ENCODE data around the gene NAV3.

The NAV3 gene

DNA sequence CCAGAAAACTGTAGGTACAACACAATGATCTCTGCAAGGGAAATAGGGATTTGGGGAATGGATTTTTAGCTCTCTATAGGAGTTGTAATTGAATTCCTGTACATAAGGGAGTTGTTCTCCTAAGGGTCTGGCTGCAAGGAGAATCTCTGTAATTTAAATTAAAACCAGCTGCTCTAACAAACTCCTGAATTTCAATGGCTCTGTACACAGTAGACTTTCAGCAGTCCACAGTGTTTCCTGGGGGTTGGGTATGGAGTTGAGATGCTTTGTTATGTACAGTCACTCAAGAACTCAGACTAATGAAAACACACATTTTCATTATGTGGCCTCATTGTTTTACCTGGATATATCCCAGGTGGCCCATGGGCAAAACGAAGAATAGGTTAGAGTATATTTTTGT is 93.2 kb downstream of the NAV3 start:
- no peak overlapping the region for H3K4me3 ChIP-seq (ENCODE audit: low read length)
- no peak overlapping the region for H3K27ac ChIP-seq (ENCODE audit: low read length)

DNA sequence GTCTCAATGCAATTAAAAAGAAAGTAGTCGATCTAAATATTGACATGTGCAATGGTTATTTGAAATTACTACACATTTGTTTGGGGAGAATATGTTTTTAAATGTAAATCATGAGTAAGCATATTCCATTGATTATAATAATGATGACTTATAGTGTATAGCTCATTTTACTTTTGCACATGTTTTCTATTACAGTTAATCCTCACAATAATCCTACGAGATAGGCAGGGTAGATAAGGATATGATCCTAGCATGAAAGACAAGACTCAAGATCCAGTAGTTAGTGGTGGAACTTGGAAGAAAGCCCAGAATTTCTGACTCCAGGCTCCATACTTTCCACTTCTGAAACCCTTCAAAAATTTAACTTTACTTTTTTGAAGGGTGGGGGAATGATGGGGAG is 94.0 kb downstream of the NAV3 start:
- Histone ChIP-seq H3K4me3 (ENCODE audit: low read length) (no peak overlapping the region), H3K9ac (ENCODE audit: low read length) (no peak overlapping the region), H4K20me1 (ENCODE audit: insufficient read depth, low read length) (no peaks in the 10 kb centered on the region), H3K4me1 (ENCODE audit: low read length) (peaks cover 2% of the 10 kb centered on the region; the same call in 1 of the 2 replicates), H3K36me3 (replicated peaks; ENCODE audit: low read depth, low read length) (no peaks in the 10 kb centered on the region), H2AFZ (ENCODE audit: low read depth, low read length) (no peak overlapping the region), H3K4me2 (ENCODE audit: low read length) (no peak overlapping the region), H3K27me3 (ENCODE audit: low read depth, low read length) (0 out of 2 replicates have a peak, but pooled peaks cover 3% of the 10 kb centered on the region), H3K79me2 (ENCODE audit: low read length) (no peaks in the 10 kb centered on the region), H3K27ac (ENCODE audit: low read length) (no peak overlapping the region), H3K9me3 (ENCODE audit: insufficient read depth, low read length) (no peaks in the 10 kb centered on the region)
- TF ChIP-seq CTCF (IDR thresholded peaks at IDR 0.05; ENCODE audit: low read depth, low read length) (no peak), EZH2phosphoT487 (IDR thresholded peaks at IDR 0.05; ENCODE audit: low read depth) (no peak)

More for the DNA sequence above, 93.2 kb downstream of the NAV3 start:
- no peaks in the 10 kb centered on the region for H3K79me2 ChIP-seq (ENCODE audit: low read length)
- H3K9ac ChIP-seq (ENCODE audit: low read length) = no peak overlapping the region
- H3K36me3 ChIP-seq (replicated peaks; ENCODE audit: low read depth, low read length) = no peaks in the 10 kb centered on the region
- TF ChIP-seq EZH2phosphoT487 (IDR thresholded peaks at IDR 0.05; ENCODE audit: low read depth) = no peak
- no peak for TF ChIP-seq CTCF (IDR thresholded peaks at IDR 0.05; ENCODE audit: low read depth, low read length)
- H3K4me1 ChIP-seq (ENCODE audit: low read length) = peaks cover 2% of the 10 kb centered on the region; the same call in 1 of the 2 replicates
- no peak overlapping the region for H3K4me2 ChIP-seq (ENCODE audit: low read length)
- no peaks in the 10 kb centered on the region for H4K20me1 ChIP-seq (ENCODE audit: insufficient read depth, low read length)
- H3K9me3 ChIP-seq (ENCODE audit: insufficient read depth, low read length) = no peaks in the 10 kb centered on the region
- 0 out of 2 replicates have a peak, but pooled peaks cover 3% of the 10 kb centered on the region for H3K27me3 ChIP-seq (ENCODE audit: low read depth, low read length)
- H2AFZ ChIP-seq (ENCODE audit: low read depth, low read length) = no peak overlapping the region

DNA sequence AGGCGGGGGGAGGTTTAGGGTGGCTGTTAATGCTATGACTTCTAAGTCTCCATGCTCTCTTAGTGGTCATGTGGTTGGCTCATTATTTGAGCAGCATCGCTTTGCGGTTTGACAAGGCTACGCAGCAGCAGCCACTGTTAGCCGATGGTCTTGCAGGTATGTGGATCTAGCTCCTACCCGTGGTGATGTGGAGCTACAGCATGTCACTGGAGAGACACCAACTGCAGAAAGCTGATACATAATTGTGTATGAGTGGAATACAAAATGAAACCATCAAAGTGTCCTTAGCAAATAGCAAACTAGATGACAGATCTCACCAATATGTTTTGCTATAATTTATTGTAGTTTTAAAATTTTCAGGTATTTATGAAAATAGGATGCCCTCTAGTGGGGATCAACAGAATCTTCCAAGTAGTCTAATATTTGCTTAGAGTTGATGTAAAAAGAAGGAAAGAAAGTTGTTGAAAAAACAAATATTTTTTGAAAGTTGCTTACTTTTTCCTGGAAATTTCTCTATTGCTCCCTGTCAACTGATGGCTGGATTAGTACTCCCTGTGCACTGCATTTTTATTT is 94.9 kb downstream of the NAV3 start:
- H4K20me1 ChIP-seq (ENCODE audit: insufficient read depth, low read length) = no peaks in the 10 kb centered on the region
- H3K4me2 ChIP-seq (ENCODE audit: low read length) = peak overlapping the region; percentile 53
- no peaks in the 10 kb centered on the region for H3K9me3 ChIP-seq (ENCODE audit: insufficient read depth, low read length)
- no peaks in the 10 kb centered on the region for H3K79me2 ChIP-seq (ENCODE audit: low read length)
- no peak overlapping the region for H2AFZ ChIP-seq (ENCODE audit: low read depth, low read length)
- H3K4me3 ChIP-seq (ENCODE audit: low read length) = no peak overlapping the region
- no peak overlapping the region for H3K27ac ChIP-seq (ENCODE audit: low read length)
- 0 out of 2 replicates have a peak, but pooled peaks cover 3% of the 10 kb centered on the region for H3K27me3 ChIP-seq (ENCODE audit: low read depth, low read length)
- H3K4me1 ChIP-seq (ENCODE audit: low read length) = peaks cover 2% of the 10 kb centered on the region; the same call in 1 of the 2 replicates
- H3K36me3 ChIP-seq (replicated peaks; ENCODE audit: low read depth, low read length) = no peaks in the 10 kb centered on the region
- H3K9ac ChIP-seq (ENCODE audit: low read length) = no peak overlapping the region
- peak; percentile 100 for TF ChIP-seq CTCF (IDR thresholded peaks at IDR 0.05; ENCODE audit: low read depth, low read length)
- TF ChIP-seq EZH2phosphoT487 (IDR thresholded peaks at IDR 0.05; ENCODE audit: low read depth) = no peak

- no peaks in the 10 kb centered on the region for H3K79me2 ChIP-seq (ENCODE audit: low read length)
- TF ChIP-seq CTCF (IDR thresholded peaks at IDR 0.05; ENCODE audit: low read depth, low read length) (no peak), EZH2phosphoT487 (IDR thresholded peaks at IDR 0.05; ENCODE audit: low read depth) (no peak)
- no peaks in the 10 kb centered on the region for H4K20me1 ChIP-seq (ENCODE audit: insufficient read depth, low read length)
- peaks cover 2% of the 10 kb centered on the region; the same call in 1 of the 2 replicates for H3K4me1 ChIP-seq (ENCODE audit: low read length)
- no peaks in the 10 kb centered on the region for H3K9me3 ChIP-seq (ENCODE audit: insufficient read depth, low read length)
- H3K4me3 ChIP-seq (ENCODE audit: low read length) = no peak overlapping the region
- H2AFZ ChIP-seq (ENCODE audit: low read depth, low read length) = no peak overlapping the region
- H3K4me2 ChIP-seq (ENCODE audit: low read length) = no peak overlapping the region
- no peak overlapping the region for H3K9ac ChIP-seq (ENCODE audit: low read length)
- H3K27me3 ChIP-seq (ENCODE audit: low read depth, low read length) = 0 out of 2 replicates have a peak, but pooled peaks cover 3% of the 10 kb centered on the region
- H3K27ac ChIP-seq (ENCODE audit: low read length) = no peak overlapping the region
- no peaks in the 10 kb centered on the region for H3K36me3 ChIP-seq (replicated peaks; ENCODE audit: low read depth, low read length)
Observed at GRCh38 chr12:77928078-77928477, 97.4 kb downstream of the NAV3 start.

Measured in OCI-LY3 (cell line).